Adipocyte (in vitro differentiated cells): ENCODE results near the gene FGF23.

ENCODE experiments used
- DNase-seq: peaks from one replicate; pipeline ENCODE4 v3.0.0-alpha.2; 2015; ENCODE audit warnings: low read depth
- H3K27me3 ChIP-seq: replicated peaks from 2 replicates; pipeline ENCODE4 v1.7.0; 2013; ENCODE audit warnings: mild to moderate bottlenecking, low read length, moderate library complexity; ENCODE audit not compliant: control insufficient read depth, insufficient read depth
- H3K36me3 ChIP-seq: 2 replicates; pipeline ENCODE4 v1.7.0; 2013; ENCODE audit warnings: low read length, mild to moderate bottlenecking, moderate library complexity; ENCODE audit not compliant: control insufficient read depth, insufficient read depth, severe bottlenecking
- H3K4me1 ChIP-seq: 2 replicates; pipeline ENCODE4 v1.7.0; 2013; ENCODE audit warnings: mild to moderate bottlenecking, low read length, moderate library complexity; ENCODE audit not compliant: control insufficient read depth, insufficient read depth
- H3K4me3 ChIP-seq: 2 replicates; pipeline ENCODE4 v1.7.0; 2013; ENCODE audit warnings: mild to moderate bottlenecking, low read length, moderate library complexity
- H3K9ac ChIP-seq: 2 replicates; pipeline ENCODE4 v1.7.0; 2013; ENCODE audit warnings: mild to moderate bottlenecking, low read length, moderate library complexity
- H3K9me3 ChIP-seq: 2 replicates; pipeline ENCODE4 v1.7.0; 2013; ENCODE audit warnings: mild to moderate bottlenecking, low read length, moderate library complexity; ENCODE audit not compliant: control insufficient read depth

FGF23 gene

DNA sequence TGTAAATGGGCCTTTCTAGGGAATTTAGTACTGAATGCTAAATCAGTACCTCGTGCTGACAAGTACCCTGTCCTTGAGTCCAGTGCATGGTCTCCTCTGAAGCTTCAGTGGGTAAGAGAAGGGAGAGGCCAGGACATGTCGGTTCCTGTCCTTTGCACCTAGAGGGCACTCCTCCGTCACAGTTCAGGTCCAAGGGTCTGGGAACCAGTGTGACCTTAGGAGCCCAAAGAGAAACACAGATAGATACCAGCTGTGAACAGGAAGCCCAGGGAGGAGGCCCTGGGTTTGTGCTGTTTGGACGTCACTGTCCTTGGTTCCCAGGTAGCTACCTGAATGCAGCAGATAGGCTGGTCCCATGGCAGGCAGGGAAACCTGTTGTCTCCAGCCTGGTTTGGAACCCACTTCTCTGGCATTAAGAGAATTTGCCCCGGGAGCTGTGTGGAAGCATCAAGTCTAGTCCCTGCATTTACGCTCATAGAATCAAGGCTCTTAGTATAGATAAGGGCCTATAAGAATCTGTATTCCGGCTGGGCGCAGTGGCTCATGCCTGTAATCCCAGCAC, 3.9 kb upstream of the FGF23 start:
- Histone ChIP-seq H3K36me3 (no peaks in the 10 kb centered on the region), H3K4me3 (no peak overlapping the region), H3K9me3 (no peaks in the 10 kb centered on the region), H3K4me1 (no peaks in the 10 kb centered on the region), H3K9ac (no peak overlapping the region), H3K27me3 (peaks cover 30% of the 10 kb centered on the region)
- no peak for DNase-seq

- Histone ChIP-seq H3K36me3 (no peaks in the 10 kb centered on the region), H3K27me3 (peaks cover 33% of the 10 kb centered on the region), H3K9me3 (no peaks in the 10 kb centered on the region), H3K9ac (no peak overlapping the region), H3K4me3 (no peak overlapping the region), H3K4me1 (no peaks in the 10 kb centered on the region)
- no peak for DNase-seq
Measured at GRCh38 chr12:4380332-4380731, 820 bp upstream of the FGF23 start.

GRCh38 chr12:4378772-4379171, 740 bp downstream of the FGF23 start:
- peaks cover 39% of the 10 kb centered on the region for H3K27me3 ChIP-seq
- no peak overlapping the region for H3K9ac ChIP-seq
- no peaks in the 10 kb centered on the region for H3K36me3 ChIP-seq
- H3K4me3 ChIP-seq: no peak overlapping the region
- DNase-seq: no peak
- H3K4me1 ChIP-seq: no peaks in the 10 kb centered on the region
- H3K9me3 ChIP-seq: no peaks in the 10 kb centered on the region

GRCh38 chr12:4375449-4375848, 4.1 kb downstream of the FGF23 start:
- DNase-seq: no peak
- peaks cover 38% of the 10 kb centered on the region for H3K27me3 ChIP-seq
- H3K9me3 ChIP-seq: no peaks in the 10 kb centered on the region
- H3K36me3 ChIP-seq: no peaks in the 10 kb centered on the region
- H3K9ac ChIP-seq: no peak overlapping the region
- H3K4me1 ChIP-seq: no peaks in the 10 kb centered on the region
- H3K4me3 ChIP-seq: no peak overlapping the region

DNA sequence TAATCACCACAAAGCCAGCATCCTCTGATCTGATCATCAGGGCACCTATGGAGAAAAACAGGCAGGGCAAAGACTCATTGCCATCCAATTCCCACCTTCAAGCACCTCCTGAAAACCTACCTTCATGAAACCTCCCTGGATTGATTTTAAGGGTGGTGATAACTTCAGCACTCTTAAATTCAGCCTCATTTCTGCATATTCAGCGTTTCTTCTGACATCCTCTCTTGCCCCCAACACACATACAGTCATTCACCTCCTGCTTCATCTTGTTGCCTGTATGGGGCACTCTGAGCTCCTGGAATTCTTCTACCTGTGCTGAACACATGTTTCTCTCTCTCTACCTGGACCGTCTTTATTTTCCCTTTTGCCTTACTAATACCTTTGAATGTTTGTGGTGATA, 6.9 kb downstream of the FGF23 start:
- H3K4me1 ChIP-seq: no peaks in the 10 kb centered on the region
- H3K9ac ChIP-seq: no peak overlapping the region
- H3K9me3 ChIP-seq: no peaks in the 10 kb centered on the region
- DNase-seq: no peak
- peaks cover 20% of the 10 kb centered on the region for H3K27me3 ChIP-seq
- no peak overlapping the region for H3K4me3 ChIP-seq
- no peaks in the 10 kb centered on the region for H3K36me3 ChIP-seq

DNA sequence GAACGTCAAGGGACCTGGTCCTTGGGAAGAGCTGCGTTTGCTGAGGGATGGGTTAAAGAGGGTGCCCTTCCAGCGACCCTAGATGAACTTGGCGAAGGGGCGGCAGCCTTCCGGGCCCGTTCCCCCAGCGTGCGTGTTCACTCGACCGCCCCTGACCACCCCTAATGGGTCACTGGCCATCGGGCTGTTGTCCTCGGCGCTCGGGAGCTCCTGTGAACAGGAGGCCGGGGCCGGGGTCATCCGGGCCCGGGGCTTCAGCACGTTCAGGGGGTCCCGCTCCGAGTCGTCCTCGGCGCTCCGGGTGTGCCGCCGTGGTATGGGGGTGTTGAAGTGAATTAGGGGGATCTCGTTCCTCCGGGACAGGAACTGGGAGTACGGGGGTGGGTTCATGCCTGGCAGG, 9.2 kb downstream of the FGF23 start:
- Histone ChIP-seq H3K27me3 (peaks cover 11% of the 10 kb centered on the region), H3K4me1 (no peaks in the 10 kb centered on the region), H3K36me3 (no peaks in the 10 kb centered on the region), H3K4me3 (no peak overlapping the region), H3K9ac (no peak overlapping the region), H3K9me3 (no peaks in the 10 kb centered on the region)
- no peak for DNase-seq

DNA sequence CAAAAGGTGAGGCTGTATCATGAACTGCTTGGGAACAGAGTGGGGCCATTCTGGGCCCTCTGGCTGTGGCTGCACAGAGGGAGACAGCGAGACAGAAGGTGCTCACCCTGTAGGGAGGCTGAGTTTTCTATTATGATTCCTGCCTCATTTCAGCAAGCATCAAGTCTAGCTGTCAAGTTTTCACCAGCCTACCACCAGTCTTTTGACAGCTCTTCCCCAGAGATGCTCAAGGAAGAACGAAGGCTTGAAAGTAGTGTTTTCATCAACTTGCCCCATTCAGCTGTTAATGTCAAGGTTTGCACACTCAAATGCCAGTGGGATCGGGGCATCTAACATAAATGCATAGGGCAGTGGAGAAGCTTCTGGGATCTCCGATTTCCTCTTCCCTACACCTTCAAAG, 10.0 kb downstream of the FGF23 start:
- no peak for DNase-seq
- Histone ChIP-seq H3K9me3 (no peaks in the 10 kb centered on the region), H3K4me1 (no peaks in the 10 kb centered on the region), H3K4me3 (no peak overlapping the region), H3K9ac (no peak overlapping the region), H3K36me3 (no peaks in the 10 kb centered on the region), H3K27me3 (peaks cover 6% of the 10 kb centered on the region)

- H3K27me3 ChIP-seq: peaks cover 6% of the 10 kb centered on the region
- no peaks in the 10 kb centered on the region for H3K4me1 ChIP-seq
- no peaks in the 10 kb centered on the region for H3K9me3 ChIP-seq
- H3K9ac ChIP-seq: no peak overlapping the region
- H3K4me3 ChIP-seq: no peak overlapping the region
- H3K36me3 ChIP-seq: no peaks in the 10 kb centered on the region
- DNase-seq: no peak
Measured at GRCh38 chr12:4366090-4366489, 13.4 kb downstream of the FGF23 start.

DNA sequence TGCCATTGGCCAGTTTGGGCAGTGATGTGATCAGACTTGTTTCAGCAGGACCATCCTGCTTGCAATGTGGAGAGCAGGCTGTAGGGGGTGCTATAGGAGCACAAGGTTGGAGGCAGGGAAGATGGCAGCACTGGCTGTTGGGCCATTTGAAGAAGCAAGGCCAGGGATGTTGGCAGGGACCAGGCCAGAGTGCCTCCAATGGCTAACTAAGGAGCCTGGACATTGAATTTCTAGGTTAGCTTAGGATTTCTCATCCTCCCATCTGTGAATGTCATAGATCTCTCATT, 23.5 kb downstream of the FGF23 start:
- Histone ChIP-seq H3K9ac (no peak overlapping the region), H3K4me1 (no peaks in the 10 kb centered on the region), H3K4me3 (no peak overlapping the region), H3K27me3 (no peaks in the 10 kb centered on the region), H3K36me3 (peaks cover 24% of the 10 kb centered on the region), H3K9me3 (peaks cover 11% of the 10 kb centered on the region)
- peak; percentile 4 for DNase-seq

DNA sequence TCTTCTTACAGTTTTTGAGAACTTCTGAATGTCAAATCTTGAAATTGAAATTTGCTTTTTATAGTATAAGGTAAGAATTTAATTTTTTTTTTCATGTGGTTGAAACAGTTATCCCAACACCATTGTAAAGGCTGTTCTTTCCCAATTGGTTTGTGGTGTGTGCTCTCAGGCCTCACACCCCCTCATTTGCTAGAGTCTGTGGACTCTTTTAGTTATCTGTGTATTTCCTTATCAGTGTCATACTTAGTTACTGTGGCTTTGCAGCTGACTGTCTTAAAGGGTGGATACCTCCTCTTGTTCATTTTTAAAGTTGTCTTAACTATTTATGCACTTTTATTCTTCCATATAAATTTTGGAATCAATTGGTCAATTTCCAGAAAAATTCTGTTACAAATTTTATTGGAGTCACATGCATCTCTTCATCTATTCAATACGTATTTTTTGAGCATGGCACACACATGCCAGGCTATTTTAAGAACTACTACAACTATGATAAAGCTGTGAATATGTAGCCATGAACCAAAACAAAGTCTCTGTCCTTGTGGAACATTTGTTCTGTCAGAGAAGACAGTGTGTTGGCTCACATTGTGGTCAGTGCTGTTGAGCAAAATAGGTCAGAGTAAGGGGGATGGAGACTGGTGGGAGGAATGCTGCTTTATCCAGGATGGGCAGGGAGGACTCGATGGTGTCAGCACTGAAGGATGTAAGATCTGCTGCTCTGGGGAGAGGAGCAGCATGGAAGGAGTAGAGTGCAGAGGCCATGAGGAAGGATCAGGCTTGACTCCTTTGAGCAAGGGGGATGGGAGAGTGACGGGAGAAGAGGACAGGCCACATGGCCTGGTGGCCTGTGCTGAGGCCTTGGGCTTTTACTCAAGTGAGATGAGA, 24.1 kb downstream of the FGF23 start:
- Histone ChIP-seq H3K36me3 (peaks cover 26% of the 10 kb centered on the region), H3K4me3 (no peak overlapping the region), H3K4me1 (no peaks in the 10 kb centered on the region), H3K27me3 (no peaks in the 10 kb centered on the region), H3K9me3 (peaks cover 11% of the 10 kb centered on the region), H3K9ac (no peak overlapping the region)
- DNase-seq: no peak

DNA sequence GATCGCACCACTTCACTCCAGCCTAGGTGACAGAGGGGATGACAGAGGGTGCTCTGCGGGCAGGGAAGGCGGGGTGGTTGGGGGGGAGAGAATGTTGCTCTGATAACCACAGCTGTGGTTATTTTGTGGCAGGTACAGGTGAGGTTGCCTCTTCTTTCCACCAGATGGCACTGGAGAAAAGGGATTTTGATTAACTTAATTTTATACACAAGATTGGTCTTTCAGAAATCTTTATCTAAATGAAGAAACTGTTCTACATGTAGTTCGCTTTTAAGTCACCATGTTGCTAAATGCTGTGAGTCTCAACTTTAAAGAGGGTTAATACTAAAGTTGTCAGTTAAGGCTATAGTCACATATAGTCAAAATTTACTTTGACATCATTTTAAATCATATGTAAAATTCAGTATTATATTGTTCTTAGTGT, 25.7 kb downstream of the FGF23 start:
- Histone ChIP-seq H3K9me3 (peaks cover under 1% of the 10 kb centered on the region), H3K27me3 (no peaks in the 10 kb centered on the region), H3K4me1 (no peaks in the 10 kb centered on the region)

DNA sequence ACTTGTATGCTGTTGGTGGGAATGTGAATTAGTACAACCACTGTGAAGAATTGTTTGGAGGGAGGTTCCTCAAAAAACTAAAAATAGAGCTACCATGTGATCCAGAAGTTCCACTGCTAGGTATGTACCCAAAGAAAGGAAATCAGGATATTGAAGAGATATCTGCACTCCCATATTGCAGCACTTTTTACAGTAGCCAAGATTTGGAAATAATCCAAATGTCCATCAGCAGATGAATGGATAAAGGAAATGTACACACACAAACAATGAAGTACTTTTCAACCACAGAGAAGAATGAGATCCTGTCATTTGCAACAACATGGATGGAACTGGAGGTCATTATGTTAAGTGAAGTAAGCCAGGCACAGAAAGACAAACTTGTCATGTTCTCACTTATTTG, 32.6 kb downstream of the FGF23 start:
- Histone ChIP-seq H3K4me1 (no peaks in the 10 kb centered on the region), H3K9ac (no peak overlapping the region), H3K36me3 (peaks cover 44% of the 10 kb centered on the region), H3K4me3 (no peak overlapping the region), H3K27me3 (no peaks in the 10 kb centered on the region), H3K9me3 (no peaks in the 10 kb centered on the region)
- no peak for DNase-seq

More for the DNA sequence above, 25.7 kb downstream of the FGF23 start:
- peak; percentile 17 for DNase-seq
- Histone ChIP-seq H3K4me3 (no peak overlapping the region), H3K36me3 (peaks cover 39% of the 10 kb centered on the region), H3K9ac (no peak overlapping the region)
